NCI-H226 (cell line): ENCODE measurements around the gene PHOX2B.
"Not testable (repeated sequence)": the region's sequence is repeated elsewhere in the genome, so short reads cannot be mapped to it uniquely, and the experiment has no call there.

Experiments
- DNase-seq: peaks from one replicate; pipeline ENCODE4 v3.0.0-alpha.2; 2015

The PHOX2B gene

GRCh38 chr4:41747230-41748055 is 1.1 kb downstream of the PHOX2B start:
- DNase-seq, result no peak

- DNase-seq, result no peak
Observed at GRCh38 chr4:41746440-41747229, 1.9 kb downstream of the PHOX2B start.

GRCh38 chr4:41746025-41746439 is 2.5 kb downstream of the PHOX2B start:
- DNase-seq, result no peak

GRCh38 chr4:41745292-41746024 is 3.1 kb downstream of the PHOX2B start:
- DNase-seq, result no peak

GRCh38 chr4:41744572-41745291 is 3.8 kb downstream of the PHOX2B start:
- no peak for DNase-seq

GRCh38 chr4:41741354-41741753 is 7.2 kb downstream of the PHOX2B start:
- DNase-seq, result no peak

GRCh38 chr4:41737491-41737890 is 11.0 kb downstream of the PHOX2B start:
- DNase-seq, result not testable (repeated sequence)

GRCh38 chr4:41734371-41734770 is 14.2 kb downstream of the PHOX2B start:
- DNase-seq, result no peak

GRCh38 chr4:41731569-41732126 is 16.9 kb downstream of the PHOX2B start:
- DNase-seq, result no peak

GRCh38 chr4:41728573-41728913 is 20.0 kb downstream of the PHOX2B start:
- no peak for DNase-seq

GRCh38 chr4:41727861-41728572 is 20.5 kb downstream of the PHOX2B start:
- no peak for DNase-seq

GRCh38 chr4:41725254-41725653 is 23.3 kb downstream of the PHOX2B start:
- no peak for DNase-seq

GRCh38 chr4:41723286-41723685 is 25.2 kb downstream of the PHOX2B start:
- DNase-seq, result no peak

- no peak for DNase-seq
Observed at GRCh38 chr4:41722181-41722580, 26.3 kb downstream of the PHOX2B start.

GRCh38 chr4:41719417-41719816 is 29.1 kb downstream of the PHOX2B start:
- peak; percentile 52 for DNase-seq

GRCh38 chr4:41718907-41719306 is 29.6 kb downstream of the PHOX2B start:
- peak; percentile 74 for DNase-seq

GRCh38 chr4:41715155-41715554 is 33.4 kb downstream of the PHOX2B start:
- no peak for DNase-seq

GRCh38 chr4:41714364-41715000 is 34.0 kb downstream of the PHOX2B start:
- no peak for DNase-seq

GRCh38 chr4:41713768-41714167 is 34.8 kb downstream of the PHOX2B start:
- no peak for DNase-seq

GRCh38 chr4:41712425-41712824 is 36.1 kb downstream of the PHOX2B start:
- peak; percentile 48 for DNase-seq

- not testable (repeated sequence) for DNase-seq
Observed at GRCh38 chr4:41711654-41712053, 36.9 kb downstream of the PHOX2B start.
